ENCODE results near the gene FBXW5. TPM values are rescaled to one million over a fixed set of nuclear protein-coding genes. Genes with fewer than 3 reads are reported as not detected.

Gene FBXW5
- total RNA-seq, 5 donors from 2014 or later (not counting 1 experiment from before 2014, with no cell fraction given), result 60.9 to 161 (median 145) TPM

GRCh38 chr9:136923881-136924280, 20.7 kb downstream of the FBXW5 start:
- no peak overlapping the region for H3K27ac Mint-ChIP-seq
- Histone ChIP-seq H3K9me3 (no peaks in the 10 kb centered on the region), H3K27me3 (replicated peaks in 1 of 2; ENCODE audit: control insufficient read depth in 2 of 2, extremely low read depth in 1 of 2, insufficient read depth in 2 of 2, low read length in 1 of 2) (no peaks in the 10 kb centered on the region), H3K4me3 (ENCODE audit: control insufficient read depth in 1 of 2, extremely low read depth in 1 of 2, low read length in 1 of 2) (no peak overlapping the region), H3K4me1 (ENCODE audit: control insufficient read depth in 1 of 2, extremely low read depth in 1 of 2, insufficient read depth in 2 of 2, low read length in 2 of 2) (no peaks in the 10 kb centered on the region), H3K36me3 (ENCODE audit: control insufficient read depth in 2 of 2, extremely low read depth in 1 of 2, insufficient read depth in 1 of 2, low read length in 1 of 2) (peaks cover 20 to 48% of the 10 kb centered on the region in 2 donors), H3K27ac (ENCODE audit: low read length) (no peak overlapping the region)
- no peaks in the 10 kb centered on the region for H3K27me3 Mint-ChIP-seq
- ChIA-PET CTCF (interaction anchor here in 1 of 2 donors (0.6 kb wide), 1 partner anchor 31 kb away, joined by 7 read pairs; no protein-coding TSS in a partner anchor), POLR2A (no interaction called here)
- H3K36me3 Mint-ChIP-seq, result peaks cover 20% of the 10 kb centered on the region
- no peak overlapping the region for H3K4me3 Mint-ChIP-seq
- no peak for DNase-seq
- ATAC-seq (replicated peaks in 1 of 4), result no peak
- over 99% methylated on average over 13 of the region's 19 CpGs for WGBS (ENCODE audit: insufficient coverage)
- no peaks in the 10 kb centered on the region for H3K9me3 Mint-ChIP-seq
- peaks cover 0 to 2% (median under 1%) of the 10 kb centered on the region in 3 donors for H3K4me1 Mint-ChIP-seq

- ChIA-PET CTCF (no interaction called here), POLR2A (no interaction called here)
- H3K4me3 ChIP-seq (ENCODE audit: control insufficient read depth in 1 of 2, extremely low read depth in 1 of 2, low read length in 1 of 2), result no peak overlapping the region
- peaks cover 24 to 52% of the 10 kb centered on the region in 2 donors for H3K36me3 ChIP-seq (ENCODE audit: control insufficient read depth in 2 of 2, extremely low read depth in 1 of 2, insufficient read depth in 1 of 2, low read length in 1 of 2)
- Mint-ChIP-seq H3K4me1 (peaks cover 0 to 2% (median 0%) of the 10 kb centered on the region in 3 donors), H3K27ac (no peak overlapping the region), H3K27me3 (no peaks in the 10 kb centered on the region), H3K36me3 (peaks cover 21% of the 10 kb centered on the region), H3K9me3 (no peaks in the 10 kb centered on the region), H3K4me3 (no peak overlapping the region)
- no peaks in the 10 kb centered on the region for H3K27me3 ChIP-seq (replicated peaks in 1 of 2; ENCODE audit: control insufficient read depth in 2 of 2, extremely low read depth in 1 of 2, insufficient read depth in 2 of 2, low read length in 1 of 2)
- DNase-seq, result no peak
- no peak overlapping the region for H3K27ac ChIP-seq (ENCODE audit: low read length)
- no peaks in the 10 kb centered on the region for H3K9me3 ChIP-seq
- WGBS (ENCODE audit: insufficient coverage), result 91% methylated on average over 17 of the region's 19 CpGs
- ATAC-seq (replicated peaks in 1 of 4), result no peak
- no peaks in the 10 kb centered on the region for H3K4me1 ChIP-seq (ENCODE audit: control insufficient read depth in 1 of 2, extremely low read depth in 1 of 2, insufficient read depth in 2 of 2, low read length in 2 of 2)
These were observed 22.0 kb downstream of the FBXW5 start for GRCh38 chr9:136922540-136922939.

- Mint-ChIP-seq H3K9me3 (no peaks in the 10 kb centered on the region), H3K27ac (no peak overlapping the region), H3K4me1 (peaks cover 0 to 2% (median 0%) of the 10 kb centered on the region in 3 donors), H3K4me3 (no peak overlapping the region), H3K36me3 (peaks cover 25% of the 10 kb centered on the region), H3K27me3 (no peaks in the 10 kb centered on the region)
- 96% methylated on average over 9 of the region's 10 CpGs for WGBS (ENCODE audit: insufficient coverage)
- no peak for ATAC-seq (replicated peaks in 1 of 4)
- ChIA-PET POLR2A (no interaction called here), CTCF (no interaction called here)
- no peaks in the 10 kb centered on the region for H3K27me3 ChIP-seq (replicated peaks in 1 of 2; ENCODE audit: control insufficient read depth in 2 of 2, extremely low read depth in 1 of 2, insufficient read depth in 2 of 2, low read length in 1 of 2)
- DNase-seq, result no peak
- no peaks in the 10 kb centered on the region for H3K4me1 ChIP-seq (ENCODE audit: control insufficient read depth in 1 of 2, extremely low read depth in 1 of 2, insufficient read depth in 2 of 2, low read length in 2 of 2)
- H3K9me3 ChIP-seq, result no peaks in the 10 kb centered on the region
- H3K4me3 ChIP-seq (ENCODE audit: control insufficient read depth in 1 of 2, extremely low read depth in 1 of 2, low read length in 1 of 2), result no peak overlapping the region
- H3K36me3 ChIP-seq (ENCODE audit: control insufficient read depth in 2 of 2, extremely low read depth in 1 of 2, insufficient read depth in 1 of 2, low read length in 1 of 2), result peaks cover 22 to 60% of the 10 kb centered on the region in 2 donors
- no peak overlapping the region for H3K27ac ChIP-seq (ENCODE audit: low read length)
These were observed 22.8 kb downstream of the FBXW5 start for GRCh38 chr9:136921718-136922117.

- no peak for DNase-seq
- H3K27me3 Mint-ChIP-seq, result no peaks in the 10 kb centered on the region
- Histone ChIP-seq H3K27ac (ENCODE audit: low read length) (no peak overlapping the region), H3K27me3 (replicated peaks in 1 of 2; ENCODE audit: control insufficient read depth in 2 of 2, extremely low read depth in 1 of 2, insufficient read depth in 2 of 2, low read length in 1 of 2) (no peaks in the 10 kb centered on the region), H3K9me3 (no peaks in the 10 kb centered on the region), H3K4me3 (ENCODE audit: control insufficient read depth in 1 of 2, extremely low read depth in 1 of 2, low read length in 1 of 2) (no peak overlapping the region), H3K36me3 (ENCODE audit: control insufficient read depth in 2 of 2, extremely low read depth in 1 of 2, insufficient read depth in 1 of 2, low read length in 1 of 2) (peaks cover 24 to 62% of the 10 kb centered on the region in 2 donors), H3K4me1 (ENCODE audit: control insufficient read depth in 1 of 2, extremely low read depth in 1 of 2, insufficient read depth in 2 of 2, low read length in 2 of 2) (peaks cover 0 to 2% of the 10 kb centered on the region in 2 experiments)
- H3K27ac Mint-ChIP-seq, result no peak overlapping the region
- ATAC-seq (replicated peaks in 1 of 4), result no peak
- 100% methylated on average over 7 of the region's 11 CpGs for WGBS (ENCODE audit: insufficient coverage)
- H3K4me1 Mint-ChIP-seq, result peaks cover 0 to 2% (median 0%) of the 10 kb centered on the region in 3 donors
- H3K9me3 Mint-ChIP-seq, result no peaks in the 10 kb centered on the region
- peaks cover 25% of the 10 kb centered on the region for H3K36me3 Mint-ChIP-seq
- ChIA-PET CTCF (no interaction called here), POLR2A (no interaction called here)
- no peak overlapping the region for H3K4me3 Mint-ChIP-seq
These were observed 23.2 kb downstream of the FBXW5 start for GRCh38 chr9:136921307-136921706.

- ChIA-PET POLR2A (no interaction called here), CTCF (interaction anchor here in 1 of 2 donors (0.6 kb wide), 1 partner anchor 71 kb away, joined by 4 read pairs; the partner anchor contains the start of gene PAXX)
- Mint-ChIP-seq H3K4me3 (no peak overlapping the region), H3K9me3 (no peaks in the 10 kb centered on the region), H3K27me3 (no peaks in the 10 kb centered on the region), H3K27ac (no peak overlapping the region), H3K4me1 (peaks cover 0 to 2% (median 0%) of the 10 kb centered on the region in 3 donors), H3K36me3 (peaks cover 30% of the 10 kb centered on the region)
- peaks cover 30 to 62% of the 10 kb centered on the region in 2 donors for H3K36me3 ChIP-seq (ENCODE audit: control insufficient read depth in 2 of 2, extremely low read depth in 1 of 2, insufficient read depth in 1 of 2, low read length in 1 of 2)
- H3K4me1 ChIP-seq (ENCODE audit: control insufficient read depth in 1 of 2, extremely low read depth in 1 of 2, insufficient read depth in 2 of 2, low read length in 2 of 2), result peaks cover 0 to 2% of the 10 kb centered on the region in 2 experiments
- no peak for ATAC-seq (replicated peaks in 1 of 4)
- H3K9me3 ChIP-seq, result no peaks in the 10 kb centered on the region
- WGBS (ENCODE audit: insufficient coverage), result 98% methylated on average over 10 of the region's 14 CpGs
- H3K27ac ChIP-seq (ENCODE audit: low read length), result no peak overlapping the region
- DNase-seq, result no peak
- no peaks in the 10 kb centered on the region for H3K27me3 ChIP-seq (replicated peaks in 1 of 2; ENCODE audit: control insufficient read depth in 2 of 2, extremely low read depth in 1 of 2, insufficient read depth in 2 of 2, low read length in 1 of 2)
- H3K4me3 ChIP-seq (ENCODE audit: control insufficient read depth in 1 of 2, extremely low read depth in 1 of 2, low read length in 1 of 2), result no peak overlapping the region
These were observed 23.8 kb downstream of the FBXW5 start for GRCh38 chr9:136920734-136921231.

GRCh38 chr9:136920069-136920468, 24.5 kb downstream of the FBXW5 start:
- Mint-ChIP-seq H3K36me3 (peaks cover 36% of the 10 kb centered on the region), H3K4me3 (no peak overlapping the region), H3K27ac (no peak overlapping the region), H3K4me1 (peaks cover 0 to 2% (median 1%) of the 10 kb centered on the region in 3 donors), H3K27me3 (no peaks in the 10 kb centered on the region), H3K9me3 (no peaks in the 10 kb centered on the region)
- Histone ChIP-seq H3K4me1 (ENCODE audit: control insufficient read depth in 1 of 2, extremely low read depth in 1 of 2, insufficient read depth in 2 of 2, low read length in 2 of 2) (peaks cover 0 to 2% of the 10 kb centered on the region in 2 experiments), H3K27ac (ENCODE audit: low read length) (no peak overlapping the region), H3K36me3 (ENCODE audit: control insufficient read depth in 2 of 2, extremely low read depth in 1 of 2, insufficient read depth in 1 of 2, low read length in 1 of 2) (peaks cover 36 to 55% of the 10 kb centered on the region in 2 donors), H3K4me3 (ENCODE audit: control insufficient read depth in 1 of 2, extremely low read depth in 1 of 2, low read length in 1 of 2) (no peak overlapping the region), H3K9me3 (no peaks in the 10 kb centered on the region), H3K27me3 (replicated peaks in 1 of 2; ENCODE audit: control insufficient read depth in 2 of 2, extremely low read depth in 1 of 2, insufficient read depth in 2 of 2, low read length in 1 of 2) (no peaks in the 10 kb centered on the region)
- WGBS (ENCODE audit: insufficient coverage), result 97% methylated on average over 15 of the region's 15 CpGs
- POLR2A ChIA-PET, result no interaction called here
- CTCF ChIA-PET, result no interaction called here
- ATAC-seq (replicated peaks in 1 of 4) (no peak), DNase-seq (no peak)

Measured in T-cell (primary cell).